GM21423 (cell line): ENCODE results near the gene DCP1A.
A peak's percentile ranks its signal among the peaks of the same experiment; 100 is the strongest.
"Not testable (repeated sequence)": the region's sequence is repeated elsewhere in the genome, so short reads cannot be mapped to it uniquely, and the experiment has no call there.

Experiments
- ATAC-seq: cut with Tn5 transposase; IDR thresholded peaks from one replicate; pipeline ENCODE4 v1.9.1; 2021; ENCODE audit warnings: mild to moderate bottlenecking, moderate library complexity; ENCODE audit not compliant: unreplicated experiment

The DCP1A gene

DNA sequence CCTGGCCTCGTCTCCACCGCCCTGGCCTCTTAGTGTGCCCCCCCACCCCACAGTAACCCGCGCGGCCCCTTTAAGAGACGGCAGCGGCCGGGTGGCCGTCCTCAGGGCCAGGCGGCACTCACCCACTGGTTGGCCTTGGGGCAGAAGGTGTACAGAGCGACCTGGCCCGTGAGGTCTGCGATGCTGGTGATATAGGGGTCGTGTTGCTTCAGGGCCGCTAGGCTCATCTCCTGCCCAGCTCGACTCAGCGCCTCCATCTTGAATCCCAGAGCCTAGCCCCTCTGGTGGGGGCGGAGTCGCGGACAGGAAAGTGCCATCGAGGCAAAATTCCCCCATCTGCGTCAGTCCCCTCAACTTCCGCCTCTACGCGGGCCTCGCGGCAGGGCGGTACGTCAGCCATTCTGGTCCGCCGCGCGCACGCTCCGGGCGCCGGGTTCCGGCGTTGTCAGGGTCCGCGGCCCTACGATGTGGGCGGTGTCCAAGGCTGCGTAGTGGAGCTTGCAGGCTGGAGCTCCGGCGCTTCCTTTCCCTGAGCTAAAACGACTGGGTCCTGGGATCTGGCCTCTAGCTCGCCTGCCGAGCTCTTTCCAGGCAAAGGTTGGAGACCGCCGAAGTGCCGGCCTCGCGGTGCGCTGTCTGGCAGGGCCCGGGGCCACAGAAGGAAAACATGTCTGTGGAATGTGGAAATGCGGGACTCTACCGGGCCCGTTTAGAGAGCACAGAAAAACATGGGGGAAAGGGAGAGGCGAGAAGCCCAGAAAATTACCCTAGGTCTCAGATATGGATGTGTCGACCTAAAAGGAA, at the start of gene DCP1A:
Gene DCP1A (minus strand): TSS at position 283 of the 804 bp plus-strand sequence. CDS start 26 bp downstream, at position 257.
- ATAC-seq = peak; percentile 95

DNA sequence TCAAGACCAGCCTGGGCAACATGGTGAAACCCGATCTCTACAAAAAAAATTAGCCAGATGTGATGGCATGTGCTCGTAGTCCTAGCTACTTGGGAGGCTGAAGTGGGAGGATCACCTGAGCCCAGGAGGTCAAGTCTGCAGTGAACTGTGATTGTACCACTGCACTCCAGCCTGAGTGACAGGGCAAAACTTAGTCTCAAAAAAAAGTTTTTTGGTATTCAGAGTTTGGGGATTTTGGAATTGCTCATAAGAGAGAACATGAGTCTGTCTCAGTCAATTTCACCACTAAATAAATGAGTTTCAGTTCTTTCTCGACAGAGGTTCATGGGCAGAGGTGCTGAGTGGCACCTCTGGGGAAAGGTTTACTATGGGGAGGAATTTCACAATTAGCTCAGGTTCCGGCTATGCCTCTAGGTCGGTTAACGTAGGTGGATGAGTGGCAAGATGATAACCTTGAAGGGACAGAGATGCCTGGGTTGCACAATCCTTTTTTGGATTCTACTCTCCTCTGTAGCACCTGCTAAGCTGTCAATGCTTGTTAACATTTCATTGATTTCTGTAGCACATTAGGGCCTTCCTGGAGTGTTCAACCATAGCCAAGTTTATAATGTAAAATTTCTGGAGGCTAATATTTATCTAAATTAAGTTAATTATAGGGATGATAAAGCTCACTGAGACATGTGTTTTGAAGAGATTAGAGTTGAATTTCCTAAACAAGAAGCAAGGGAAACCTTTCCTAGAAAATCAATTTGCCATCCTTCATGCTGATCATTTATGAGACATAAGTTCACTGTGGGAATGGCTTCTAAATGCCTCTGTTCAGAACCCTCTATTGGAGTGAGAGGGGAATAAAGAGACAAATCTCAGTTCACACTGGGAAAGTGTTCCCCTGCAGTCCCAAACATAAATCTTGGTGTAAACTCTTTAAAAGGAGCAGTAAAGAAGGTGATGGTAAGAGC, 37.4 kb upstream of the DCP1A start:
- no peak for ATAC-seq

DNA sequence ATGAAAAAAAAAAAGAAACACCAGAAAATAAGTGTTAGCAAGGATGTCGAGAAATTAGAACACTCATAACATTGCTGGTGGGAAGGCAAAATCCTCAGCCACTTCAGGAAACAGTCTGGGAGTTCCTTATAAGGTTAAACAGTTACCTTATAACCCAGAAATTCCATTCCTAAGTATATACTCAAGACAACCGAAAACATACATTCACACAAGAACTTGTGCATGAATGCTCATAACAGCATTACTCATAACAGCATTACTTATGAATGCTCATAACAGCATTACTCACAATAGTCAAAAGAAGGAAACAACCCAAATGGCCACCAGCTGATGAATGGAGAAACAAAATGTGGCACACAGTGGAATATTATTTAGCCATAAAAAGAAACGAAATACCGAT, 34.8 kb upstream of the DCP1A start:
- ATAC-seq = no peak

DNA sequence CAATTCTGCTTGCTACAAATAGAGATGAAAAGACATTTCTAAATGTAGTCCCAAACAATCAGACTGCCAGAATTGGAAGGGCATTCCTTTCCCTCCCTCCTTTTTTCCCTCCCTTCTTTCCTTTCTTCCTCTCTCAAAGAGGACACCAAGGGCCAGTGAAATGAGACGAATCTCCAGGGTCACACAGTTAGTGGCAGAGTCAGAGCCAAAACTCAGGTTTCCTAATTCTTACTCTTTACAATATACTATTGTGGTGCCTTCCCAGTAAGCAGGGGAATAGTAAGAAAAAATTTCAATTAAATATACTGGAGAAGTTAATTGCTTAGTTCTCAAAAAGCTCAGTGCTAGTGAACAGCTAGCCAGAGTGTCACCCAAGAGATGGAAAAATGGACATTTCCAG, 33.0 kb upstream of the DCP1A start:
- ATAC-seq = no peak

- no peak for ATAC-seq
These were observed 32.6 kb upstream of the DCP1A start for GRCh38 chr3:53379898-53380297.

DNA sequence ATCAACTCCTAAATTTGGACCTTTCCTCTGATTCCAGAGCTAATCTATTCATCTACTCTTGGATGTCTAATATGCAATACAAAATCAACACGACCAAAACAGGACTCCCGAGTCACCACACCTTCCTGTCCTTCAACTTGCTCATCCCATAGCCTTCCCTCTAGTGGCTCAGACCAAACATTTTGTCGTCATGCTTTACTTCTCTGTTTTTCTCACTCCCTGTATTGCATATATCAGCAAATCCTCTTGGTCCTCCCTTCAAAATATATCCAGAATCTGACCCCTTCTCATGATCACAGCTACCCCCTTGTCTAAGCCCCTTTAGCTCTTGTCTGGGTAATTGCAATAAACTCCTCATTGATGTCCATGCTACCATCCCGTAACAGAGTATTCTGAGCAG, 30.5 kb upstream of the DCP1A start:
- no peak for ATAC-seq

- no peak for ATAC-seq
These were observed 29.3 kb upstream of the DCP1A start for GRCh38 chr3:53376679-53377078.

DNA sequence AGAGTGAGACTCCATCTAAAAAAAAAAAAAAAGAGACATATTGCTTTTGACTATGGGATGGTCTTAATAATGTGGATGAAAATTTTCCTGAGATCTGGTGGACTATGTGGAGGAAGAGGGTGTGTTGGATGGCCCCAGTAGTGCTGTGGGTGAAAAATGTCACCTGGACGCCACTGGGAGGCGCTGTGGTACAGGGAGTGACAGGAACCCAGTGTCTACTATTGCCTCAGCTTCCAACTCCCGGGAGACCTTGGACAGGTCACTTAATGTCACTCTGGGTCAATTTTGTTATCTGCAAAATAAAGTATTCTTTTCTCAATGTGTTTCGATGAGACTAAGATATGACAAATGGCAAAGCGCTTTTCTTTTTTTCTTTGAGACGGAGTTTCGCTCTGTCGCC, 27.7 kb upstream of the DCP1A start:
- ATAC-seq = no peak

DNA sequence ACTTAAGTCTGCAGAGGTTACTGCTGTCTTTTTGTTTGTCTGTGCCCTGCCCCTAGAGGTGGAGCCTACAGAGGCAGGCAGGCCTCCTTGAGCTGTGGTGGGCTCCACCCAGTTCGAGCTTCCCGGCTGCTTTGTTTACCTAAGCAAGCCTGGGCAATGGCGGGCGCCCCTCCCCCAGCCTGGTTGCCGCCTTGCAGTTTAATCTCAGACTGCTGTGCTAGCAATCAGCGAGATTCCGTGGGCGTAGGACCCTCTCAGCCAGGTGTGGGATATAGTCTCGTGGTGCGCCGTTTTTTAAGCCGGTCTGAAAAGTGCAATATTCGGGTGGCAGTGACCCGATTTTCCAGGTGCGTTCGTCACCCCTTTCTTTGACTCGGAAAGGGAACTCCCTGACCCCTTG, 23.4 kb upstream of the DCP1A start:
- ATAC-seq = not testable (repeated sequence)

DNA sequence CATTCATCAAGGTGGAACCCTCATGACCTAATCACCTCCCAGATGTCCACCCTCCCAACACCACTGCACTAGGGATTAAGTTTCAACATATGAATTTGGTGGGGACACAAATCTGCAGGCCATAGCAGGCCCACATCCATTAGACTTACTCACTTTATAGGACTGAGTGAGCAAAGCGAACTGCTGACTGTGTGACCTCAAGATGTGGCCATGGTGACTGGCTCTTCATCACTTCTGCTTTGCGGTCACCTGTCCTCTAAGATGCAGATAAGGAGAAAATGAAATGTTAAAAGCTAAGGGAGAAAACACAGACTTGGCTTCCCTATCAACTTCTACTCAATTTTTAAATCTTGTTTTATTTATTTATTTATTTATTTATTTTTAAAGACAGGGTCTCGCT, 14.5 kb upstream of the DCP1A start:
- no peak for ATAC-seq

DNA sequence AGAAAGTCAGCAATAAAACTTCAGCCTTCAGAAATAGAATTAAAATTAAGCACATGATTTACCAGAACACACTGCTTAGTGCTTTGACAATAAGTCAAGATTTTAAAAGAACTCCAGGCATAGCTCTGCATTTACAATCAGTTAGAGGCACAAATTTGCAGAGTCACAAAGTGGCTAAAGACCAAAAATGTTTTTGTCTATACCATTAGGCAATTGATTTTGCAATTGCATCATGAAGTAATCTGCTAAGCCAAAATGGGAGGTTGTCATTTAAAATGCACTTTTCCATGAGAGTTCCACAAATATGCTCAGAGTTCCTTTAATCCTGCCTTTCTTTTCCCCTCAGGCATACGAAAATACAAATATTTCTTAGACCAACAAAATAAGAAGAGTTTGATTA, 10.1 kb upstream of the DCP1A start:
- ATAC-seq = no peak

DNA sequence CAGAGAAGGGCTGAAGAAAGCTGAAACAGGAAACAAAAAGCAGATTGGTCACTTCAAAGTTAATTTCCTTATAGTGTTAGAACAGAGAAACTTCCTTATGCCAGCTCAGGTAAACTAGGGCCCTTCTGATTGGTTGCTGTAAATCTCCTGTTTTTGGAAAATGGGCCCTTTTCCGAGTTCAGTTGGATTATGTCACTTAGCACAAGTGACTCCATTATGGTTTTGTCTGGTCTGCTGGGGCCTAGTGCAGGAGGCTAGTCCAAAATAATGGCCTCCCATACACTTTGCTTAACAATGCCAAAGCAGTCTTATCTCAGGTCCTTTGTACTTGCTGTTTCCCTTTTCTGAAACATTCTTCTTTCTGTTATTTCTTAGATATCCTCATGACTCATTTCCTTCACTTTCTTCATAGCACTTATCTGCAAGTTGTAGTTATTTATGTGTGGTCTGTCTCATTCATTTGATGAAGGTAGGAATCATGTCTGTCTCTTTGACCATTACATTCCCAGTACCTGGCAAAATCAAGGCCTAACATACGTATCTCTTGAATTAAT, 7.7 kb upstream of the DCP1A start:
- ATAC-seq = no peak

GRCh38 chr3:53353202-53353601, 5.9 kb upstream of the DCP1A start:
- ATAC-seq = no peak

DNA sequence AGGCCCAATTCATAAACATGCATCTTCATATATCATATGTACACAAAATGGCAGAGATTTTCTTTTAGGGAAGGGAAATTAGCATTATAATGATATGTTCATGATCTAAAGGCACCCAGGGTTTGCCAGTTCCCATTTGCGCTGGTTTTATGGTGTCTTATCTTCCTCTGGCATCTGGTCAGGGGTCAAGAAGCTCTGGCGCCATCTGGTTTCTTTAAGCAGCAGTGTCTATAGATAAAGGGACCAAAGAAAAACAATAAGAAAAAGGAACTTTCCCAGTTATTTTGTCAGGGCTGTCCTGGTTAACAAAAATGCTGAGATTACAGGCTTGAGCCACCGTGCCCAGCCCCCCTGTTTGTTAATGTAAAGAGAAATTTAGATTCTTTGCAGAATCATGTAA, 3.3 kb upstream of the DCP1A start:
- no peak for ATAC-seq

DNA sequence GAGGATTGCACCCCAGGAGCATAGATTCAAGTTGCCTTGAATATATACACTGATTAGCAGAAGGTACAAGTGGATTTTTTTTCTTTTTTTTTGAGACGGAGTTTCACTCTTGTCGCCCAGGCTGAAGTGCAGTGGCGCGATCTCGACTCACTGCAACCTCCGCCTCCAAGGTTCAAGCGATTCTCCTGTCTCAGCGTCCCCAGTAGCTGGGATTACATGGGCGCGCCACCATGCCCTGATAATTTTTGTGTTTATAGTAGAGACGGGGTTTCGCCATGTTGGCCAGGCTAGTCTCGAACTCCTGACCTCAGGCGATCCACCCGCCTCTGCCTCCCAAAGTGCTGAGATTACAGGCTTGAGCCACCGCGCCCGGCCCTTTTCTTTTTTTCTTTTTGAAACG, 775 bp upstream of the DCP1A start:
- not testable (repeated sequence) for ATAC-seq

DNA sequence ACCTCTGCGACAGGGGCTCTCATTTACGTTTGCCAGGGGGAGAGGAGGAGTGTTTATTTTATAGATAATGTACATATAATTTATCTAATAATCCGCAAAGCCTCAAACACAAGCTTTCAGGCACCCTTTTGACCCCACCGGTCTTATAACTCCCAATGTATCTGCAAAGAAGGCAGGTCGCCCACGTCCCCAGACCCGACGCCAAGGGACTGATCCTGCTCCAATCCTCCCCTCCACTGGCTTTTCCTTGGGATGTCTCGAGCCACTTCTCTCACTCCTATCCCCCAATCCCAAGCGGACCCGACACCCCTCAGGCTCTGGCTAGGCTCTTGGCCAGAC, 452 bp downstream of the DCP1A start:
- ATAC-seq = peak; percentile 1

- ATAC-seq = no peak
These were observed 829 bp downstream of the DCP1A start for GRCh38 chr3:53346514-53346913.

- no peak for ATAC-seq
These were observed 5.0 kb downstream of the DCP1A start for GRCh38 chr3:53342353-53342752.

GRCh38 chr3:53337167-53337940, 10.0 kb downstream of the DCP1A start:
- no peak for ATAC-seq

DNA sequence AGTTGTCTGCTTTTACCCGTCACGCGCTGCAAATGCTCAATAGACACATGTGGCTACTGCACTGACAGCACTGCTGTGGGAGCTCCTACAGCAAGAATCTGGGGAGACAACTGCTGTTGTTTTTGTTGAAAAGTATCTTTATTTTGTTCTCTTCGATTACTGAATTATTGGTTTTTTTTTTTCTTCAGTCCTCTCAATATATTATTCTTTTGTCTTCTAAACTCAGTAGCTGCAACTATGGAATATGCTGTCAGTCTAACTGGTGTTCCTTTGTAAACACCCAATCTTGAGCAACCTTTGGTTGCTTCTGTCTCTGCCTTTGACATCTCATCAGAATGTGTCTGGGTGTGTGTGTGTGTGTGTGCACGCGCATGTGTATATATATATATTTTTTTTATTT, 12.6 kb downstream of the DCP1A start:
- no peak for ATAC-seq

GRCh38 chr3:53331871-53332270, 15.5 kb downstream of the DCP1A start:
- no peak for ATAC-seq
